ENCODE results near the gene SPDYE18.
"Not testable (repeated sequence)": the region's sequence is repeated elsewhere in the genome, so short reads cannot be mapped to it uniquely, and the experiment has no call there.

SPDYE18 gene, protein sequence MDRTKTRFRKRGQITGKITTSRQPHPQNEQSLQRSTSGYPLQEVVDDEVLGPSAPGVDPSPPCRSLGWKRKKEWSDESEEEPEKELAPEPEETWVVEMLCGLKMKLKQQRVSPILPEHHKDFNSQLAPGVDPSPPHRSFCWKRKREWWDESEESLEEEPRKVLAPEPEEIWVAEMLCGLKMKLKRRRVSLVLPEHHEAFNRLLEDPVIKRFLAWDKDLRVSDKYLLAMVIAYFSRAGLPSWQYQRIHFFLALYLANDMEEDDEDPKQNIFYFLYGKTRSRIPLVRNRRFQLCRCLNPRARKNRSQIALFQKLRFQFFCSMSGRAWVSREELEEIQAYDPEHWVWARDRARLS

DNA sequence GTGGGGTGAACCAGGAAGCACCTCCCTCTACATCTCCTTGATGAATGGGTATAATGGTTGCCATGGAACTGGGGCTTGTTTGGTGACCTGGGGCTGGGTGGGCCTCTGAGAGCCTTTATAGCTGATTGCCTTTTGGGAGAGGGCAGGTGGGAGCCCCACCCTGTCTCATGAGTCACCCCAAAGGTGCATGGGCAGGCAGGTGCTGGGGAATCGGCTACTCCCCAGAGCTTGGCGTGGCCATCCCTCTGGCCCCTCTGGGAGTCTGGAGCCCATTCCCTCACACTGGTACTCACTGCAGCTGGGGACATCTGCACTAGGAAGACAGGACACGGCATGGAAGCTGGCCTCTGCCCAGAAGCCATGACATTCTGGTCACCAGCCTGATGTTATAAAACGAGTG is at the start of gene SPDYE18:
Gene SPDYE18, minus strand, starts transcription at position 2 of the 400 bp plus-strand sequence. CDS start 2,046 bp downstream, outside the sequence.
- FAIRE-seq: not testable (repeated sequence)

DNA sequence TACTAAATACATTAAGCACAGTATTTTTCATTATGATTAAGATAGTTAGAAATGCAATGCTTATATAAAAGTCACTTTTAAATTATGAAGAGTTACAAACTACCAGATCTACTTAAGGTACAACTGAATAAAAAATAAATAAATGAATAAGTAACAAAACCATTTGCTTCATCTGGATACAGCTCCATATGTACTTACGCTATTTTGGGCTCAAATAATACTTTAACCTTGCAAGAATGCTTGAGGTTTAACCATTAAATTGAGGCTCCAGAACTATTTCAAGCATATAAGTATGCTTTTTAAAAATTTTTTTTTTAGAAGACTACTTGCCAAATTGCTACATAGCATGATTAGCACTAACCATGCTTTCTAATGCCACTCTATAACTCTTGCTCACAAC is 46.0 kb upstream of the SPDYE18 start:
- not testable (repeated sequence) for FAIRE-seq

DNA sequence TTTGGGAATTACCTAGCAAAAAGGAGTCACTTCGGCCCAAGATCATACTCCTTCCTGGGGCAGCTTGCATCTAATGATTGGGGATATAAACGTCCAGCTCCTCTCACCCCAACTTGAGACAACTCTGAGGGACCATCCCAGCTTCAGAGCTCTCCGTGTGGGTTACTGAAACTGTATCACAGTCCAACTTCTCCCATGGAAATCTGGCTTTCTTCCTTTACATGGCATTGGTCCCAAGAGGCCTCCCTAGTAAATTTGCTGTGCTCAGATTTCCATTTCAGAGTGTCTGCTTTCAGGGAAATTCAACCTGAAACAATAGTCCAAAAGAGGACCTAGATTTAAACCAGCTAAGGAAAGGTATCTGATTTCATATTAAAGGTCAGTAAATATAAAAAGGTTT is 45.3 kb upstream of the SPDYE18 start:
- not testable (repeated sequence) for FAIRE-seq

DNA sequence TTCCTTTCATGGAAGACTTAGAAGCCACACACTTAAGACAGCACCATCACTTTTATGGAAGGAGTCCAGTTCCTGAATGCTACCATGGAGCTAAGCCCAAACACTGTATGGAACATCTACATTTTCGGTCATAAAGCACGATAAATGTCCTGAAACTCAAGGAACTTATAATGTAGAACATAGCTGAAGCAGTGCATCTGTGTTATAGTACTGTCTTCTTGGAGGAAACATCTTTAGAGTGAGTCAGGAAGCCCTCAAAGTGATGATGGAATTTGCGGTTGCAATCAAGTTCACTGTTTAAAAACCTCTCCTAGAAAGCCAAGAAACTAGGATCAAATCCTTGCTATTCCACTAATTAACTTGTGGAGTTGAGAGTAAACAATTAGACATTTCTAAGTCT is 43.5 kb upstream of the SPDYE18 start:
- not testable (repeated sequence) for FAIRE-seq

DNA sequence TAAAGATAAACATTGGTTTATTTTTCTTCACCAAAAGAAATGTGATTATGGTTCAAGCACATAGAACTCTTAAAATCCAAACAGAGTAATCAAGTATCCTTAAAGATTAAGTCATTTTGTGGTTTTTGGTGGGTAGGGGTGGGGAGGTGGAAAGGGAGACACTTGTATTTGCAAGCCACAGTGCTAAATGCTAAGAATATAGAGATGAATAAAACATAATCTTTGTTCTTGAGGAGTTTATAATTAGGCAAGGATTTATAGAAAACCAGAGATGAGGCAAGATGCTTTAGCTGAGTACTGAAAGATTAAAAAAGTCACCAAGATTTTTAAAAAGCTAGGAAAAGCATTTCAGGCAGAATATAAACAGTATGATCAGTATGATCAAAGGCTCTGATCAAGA is 40.3 kb upstream of the SPDYE18 start:
- not testable (repeated sequence) for FAIRE-seq

DNA sequence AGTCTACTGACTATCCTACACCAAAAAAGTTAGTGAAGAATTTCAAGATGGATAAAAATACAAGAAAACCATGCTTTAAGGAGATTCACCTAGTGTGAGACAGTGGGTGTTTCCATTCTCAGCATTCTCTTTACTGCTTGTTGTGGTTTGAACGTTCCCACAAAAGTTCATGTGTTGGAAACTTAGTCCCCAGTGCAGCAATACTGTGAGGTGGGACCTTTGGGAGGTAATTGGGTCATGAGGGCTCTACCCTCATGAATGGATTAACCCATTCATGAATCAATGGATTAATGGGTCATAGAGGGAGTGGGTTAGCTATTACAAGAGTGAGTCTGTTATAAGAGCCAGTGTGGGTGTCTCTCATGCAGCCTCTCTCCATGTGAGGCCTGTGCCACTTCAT is 38.8 kb upstream of the SPDYE18 start:
- not testable (repeated sequence) for FAIRE-seq

DNA sequence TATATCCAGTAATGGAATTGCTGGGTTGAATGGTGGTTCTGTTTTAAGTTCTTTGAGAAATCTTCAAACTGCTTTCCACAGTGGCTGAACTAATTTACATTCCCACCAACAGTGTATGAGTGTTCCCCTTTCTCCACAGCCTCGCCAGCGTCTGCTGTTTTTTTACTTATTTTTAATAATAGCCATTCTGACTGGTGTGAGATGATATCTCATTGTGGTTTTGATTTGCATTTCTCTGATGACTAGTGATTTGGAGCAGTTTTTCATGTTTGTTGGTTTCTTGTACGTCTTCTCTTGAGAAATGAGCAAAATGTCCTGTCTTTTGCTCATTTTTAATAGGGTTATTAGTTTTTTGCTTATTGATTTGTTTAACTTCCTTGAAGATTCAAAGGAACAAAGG is 38.1 kb upstream of the SPDYE18 start:
- not testable (repeated sequence) for FAIRE-seq

DNA sequence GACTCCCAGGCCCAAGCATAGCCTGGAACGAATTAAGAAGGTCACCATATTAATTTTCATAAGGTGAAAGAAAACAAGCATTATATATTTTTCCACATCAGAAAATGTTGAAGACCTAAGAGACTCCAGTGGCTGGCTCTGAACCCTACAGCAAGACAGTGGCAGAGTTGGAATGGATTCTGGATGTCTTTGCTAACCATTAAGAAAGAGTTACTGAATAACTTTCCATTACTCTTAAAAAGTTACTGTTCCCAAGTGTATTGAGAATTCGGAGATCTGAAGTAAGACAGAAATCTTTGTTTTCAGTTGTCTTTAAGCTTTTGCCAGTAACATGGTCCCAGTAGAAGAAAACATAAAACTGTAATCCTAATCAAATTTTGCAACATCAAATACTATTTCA is 29.9 kb upstream of the SPDYE18 start:
- FAIRE-seq: not testable (repeated sequence)

DNA sequence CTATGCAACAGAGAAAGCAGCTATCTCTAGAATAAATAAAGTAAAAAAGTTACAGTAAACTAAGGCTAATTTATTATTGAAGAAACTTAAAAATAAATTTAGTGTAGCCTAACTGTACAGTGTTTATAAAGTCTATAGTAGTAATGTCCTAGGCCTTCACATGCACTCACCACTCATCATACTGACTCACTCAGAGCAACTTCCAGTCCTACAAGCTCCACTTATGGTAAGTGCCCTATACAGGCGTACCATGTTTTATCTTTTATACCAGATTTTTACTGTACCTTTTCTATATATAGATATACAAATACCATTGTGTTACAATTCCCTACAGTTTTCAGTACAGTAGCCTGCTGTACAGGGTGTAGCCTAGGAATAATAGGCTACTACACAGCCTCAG is 19.8 kb upstream of the SPDYE18 start:
- FAIRE-seq: not testable (repeated sequence)

DNA sequence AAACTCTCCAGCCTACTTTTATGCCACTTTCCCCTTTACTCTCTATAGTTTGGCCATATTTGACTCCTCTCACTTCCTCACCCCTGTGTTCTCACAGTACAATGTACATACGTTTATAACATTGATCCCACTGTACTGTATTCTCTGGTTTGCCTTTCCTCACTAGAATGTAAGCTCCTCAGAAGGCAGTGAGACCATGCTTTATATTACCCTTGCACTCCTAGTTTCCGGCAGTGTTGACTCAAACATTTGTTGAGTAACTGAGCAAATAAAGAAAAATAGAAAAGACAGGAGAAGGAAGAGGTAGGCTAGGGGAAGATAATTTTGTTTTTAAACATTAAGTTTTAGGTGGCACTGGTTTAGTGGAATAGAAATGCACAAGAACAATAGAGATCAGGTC is 17.9 kb upstream of the SPDYE18 start:
- FAIRE-seq: not testable (repeated sequence)

DNA sequence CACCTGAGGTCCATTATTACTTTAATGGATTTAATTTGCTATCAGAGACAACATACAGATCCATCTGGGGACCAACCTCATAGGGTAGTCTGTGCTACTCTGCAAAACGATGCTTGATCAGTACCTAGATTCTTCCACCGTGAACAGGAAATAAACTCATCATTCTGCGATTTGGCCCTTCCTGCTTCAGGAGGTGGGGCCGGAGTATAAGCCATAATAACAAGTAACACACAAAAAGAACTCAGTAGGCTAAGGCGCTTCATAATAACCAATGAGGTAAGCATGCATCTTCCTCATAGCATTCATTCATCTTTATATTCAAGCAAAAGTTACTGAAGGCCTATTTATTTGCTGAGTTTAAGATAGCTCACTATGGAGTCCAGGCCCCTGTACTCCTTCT is 17.3 kb upstream of the SPDYE18 start:
- not testable (repeated sequence) for FAIRE-seq

DNA sequence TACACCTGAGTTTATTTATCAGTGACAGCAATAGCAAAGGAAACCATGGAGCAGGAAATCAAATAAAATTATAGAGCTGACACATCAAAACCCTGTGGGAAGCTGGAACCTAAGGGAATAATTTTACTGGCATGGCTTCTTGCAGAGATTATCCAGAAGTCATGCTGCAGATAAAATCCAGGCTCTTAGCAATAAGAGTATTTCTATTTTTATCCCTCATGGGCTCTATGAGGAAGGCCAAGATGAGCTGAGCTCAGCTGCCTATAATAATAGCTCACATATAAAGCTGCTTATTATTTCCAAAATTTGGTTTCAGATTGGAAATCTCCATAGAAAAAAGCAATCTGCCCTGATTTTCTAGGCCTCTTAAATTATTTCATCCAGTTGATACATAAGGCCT is 16.8 kb upstream of the SPDYE18 start:
- not testable (repeated sequence) for FAIRE-seq

DNA sequence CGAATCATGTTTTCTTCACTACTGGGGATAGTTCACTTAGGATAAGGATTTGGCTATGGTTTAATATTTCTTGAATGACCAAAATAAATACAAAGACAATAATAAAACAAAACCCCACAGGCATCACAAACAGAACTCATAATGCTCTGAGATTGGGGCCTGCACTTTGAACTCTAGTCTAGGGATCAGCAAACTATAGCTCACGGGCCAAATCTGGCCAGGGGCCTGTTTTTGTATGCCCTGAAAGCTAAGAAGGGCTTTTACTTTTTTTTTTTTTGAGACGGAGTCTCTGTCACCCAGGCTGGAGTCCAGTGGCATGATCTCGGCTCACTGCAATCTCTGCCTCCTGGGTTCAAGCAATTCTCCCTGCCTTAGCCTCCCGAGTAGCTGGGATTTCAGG is 14.7 kb upstream of the SPDYE18 start:
- FAIRE-seq: not testable (repeated sequence)

DNA sequence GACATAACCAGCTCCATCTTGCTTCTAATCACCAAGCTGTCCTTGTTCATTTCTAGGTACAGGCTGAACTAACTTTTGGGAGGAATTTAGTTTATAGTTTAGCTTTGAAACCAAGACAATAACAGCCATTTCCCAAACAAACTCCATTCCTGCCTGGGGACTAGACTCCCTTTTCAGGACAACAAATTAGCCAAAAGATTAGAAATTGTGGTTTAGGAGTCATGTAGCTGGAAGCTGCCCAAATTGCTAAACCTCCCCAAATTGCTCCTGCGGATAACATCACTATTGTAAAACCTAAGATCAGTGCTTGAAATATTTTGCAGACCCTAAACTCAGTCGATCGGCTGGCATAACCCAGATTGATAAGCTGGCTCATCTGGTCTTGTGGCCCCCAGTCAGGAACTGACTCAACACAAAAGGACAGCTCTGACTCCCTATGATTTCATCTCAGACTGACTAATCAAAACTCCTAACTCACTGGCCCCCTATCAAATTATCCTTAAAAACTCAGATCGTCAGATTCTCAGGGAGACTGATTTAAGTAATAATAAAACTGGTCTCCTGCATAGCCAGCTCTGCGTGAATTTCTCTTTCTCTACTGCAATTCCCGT is 12.5 kb upstream of the SPDYE18 start:
- not testable (repeated sequence) for FAIRE-seq

DNA sequence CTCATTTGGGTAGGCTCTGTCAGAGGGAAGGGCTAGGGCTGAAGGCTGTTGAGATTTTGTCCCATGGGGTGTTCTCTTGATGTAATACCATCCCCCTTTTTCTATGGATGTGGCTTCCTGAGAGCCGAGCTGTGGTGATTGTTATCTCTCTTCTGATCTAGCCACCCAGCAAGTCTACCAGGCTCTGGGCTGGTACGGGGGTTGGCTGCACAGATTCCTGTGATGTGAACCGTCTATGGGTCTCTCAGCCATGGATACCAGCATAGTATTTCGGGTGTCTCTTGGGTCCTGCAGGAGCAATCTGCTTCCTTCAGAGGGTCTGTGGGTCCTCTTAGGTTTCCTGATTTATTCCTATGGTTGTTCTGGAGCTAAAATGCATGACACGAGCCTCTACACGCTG is 8.8 kb upstream of the SPDYE18 start:
- FAIRE-seq: not testable (repeated sequence)

DNA sequence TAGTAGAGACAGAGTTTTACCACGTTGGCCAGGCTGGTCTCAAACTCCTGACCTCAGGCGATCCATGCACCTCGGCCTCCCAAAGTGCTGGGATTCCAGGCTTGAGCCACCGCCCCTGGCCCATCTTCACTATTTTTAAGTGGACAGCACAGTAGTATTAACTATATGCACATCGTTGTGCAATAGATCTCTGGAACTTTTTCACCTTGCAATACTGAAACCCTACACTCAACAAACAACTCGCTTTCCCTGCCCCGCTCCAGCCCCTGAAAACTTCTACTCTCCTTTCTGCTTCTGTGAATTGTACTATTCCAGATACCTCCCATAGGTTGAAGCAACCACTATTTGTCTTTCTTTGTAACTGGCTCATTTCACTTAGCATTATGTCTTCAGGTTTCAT is 3.5 kb upstream of the SPDYE18 start:
- FAIRE-seq: not testable (repeated sequence)

DNA sequence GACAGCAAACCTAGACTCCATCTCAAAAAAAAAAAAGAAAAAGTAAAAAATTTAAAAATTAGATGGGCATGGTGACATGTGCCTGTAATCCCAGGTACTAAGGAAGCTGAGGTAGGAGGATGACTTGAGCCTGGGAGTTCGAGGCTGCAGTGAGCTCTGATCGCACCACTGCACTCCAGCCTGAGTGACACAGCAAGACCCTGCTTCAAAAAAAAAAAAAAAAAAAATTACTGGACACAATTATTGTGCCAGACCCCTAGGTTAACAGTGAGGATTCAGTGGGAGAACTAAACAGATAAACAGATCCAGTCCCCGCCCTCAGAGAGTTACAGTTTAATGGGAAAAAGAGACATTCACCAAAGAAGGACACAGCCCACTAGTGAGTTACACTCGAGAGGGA is 1.4 kb upstream of the SPDYE18 start:
- not testable (repeated sequence) for FAIRE-seq

DNA sequence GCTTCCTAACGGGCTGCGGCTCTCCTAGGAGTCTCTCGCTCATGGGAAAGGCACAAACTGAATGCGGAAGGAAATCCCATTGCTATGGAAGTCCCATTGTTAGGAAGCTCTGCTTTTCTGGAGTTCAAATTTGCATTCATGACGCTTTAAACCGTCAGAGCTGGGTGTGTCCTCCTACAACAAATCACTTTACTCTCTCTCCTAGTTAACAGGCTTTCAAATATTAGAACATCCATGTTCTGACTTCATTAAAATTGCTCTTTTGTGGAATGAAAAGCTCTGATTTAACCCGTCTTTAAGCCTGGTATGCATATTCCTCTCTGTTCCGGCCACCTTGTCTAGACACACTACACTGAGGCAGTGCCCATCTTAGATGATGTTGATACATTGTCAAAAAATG is 30.1 kb downstream of the SPDYE18 start, which contains the start of gene SPDYE17:
Gene SPDYE17, minus strand, starts transcription at position 101 of the 400 bp plus-strand sequence. CDS start 1,791 bp downstream, outside the sequence.
- FAIRE-seq: not testable (repeated sequence)

DNA sequence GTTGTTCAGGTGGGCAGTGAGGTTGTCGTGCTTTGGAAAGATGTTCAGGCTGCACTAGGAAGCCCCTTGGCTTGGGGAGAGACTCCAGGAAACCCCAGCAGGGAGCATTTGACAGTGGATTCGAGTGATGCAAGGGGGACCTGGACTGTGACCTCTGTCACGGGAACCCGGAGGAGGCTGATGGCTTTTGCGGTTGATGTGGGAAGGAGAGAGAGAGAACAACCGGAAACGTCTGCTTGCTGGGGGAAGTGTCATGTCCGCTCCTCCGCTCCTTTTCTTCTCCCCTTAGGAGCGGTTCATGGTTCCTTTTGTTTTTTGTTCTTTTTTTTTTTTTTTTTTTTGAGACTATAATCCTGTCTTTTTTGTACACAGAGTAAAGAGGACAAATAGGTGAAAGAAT is 36.0 kb downstream of the SPDYE18 start:
- not testable (repeated sequence) for FAIRE-seq

DNA sequence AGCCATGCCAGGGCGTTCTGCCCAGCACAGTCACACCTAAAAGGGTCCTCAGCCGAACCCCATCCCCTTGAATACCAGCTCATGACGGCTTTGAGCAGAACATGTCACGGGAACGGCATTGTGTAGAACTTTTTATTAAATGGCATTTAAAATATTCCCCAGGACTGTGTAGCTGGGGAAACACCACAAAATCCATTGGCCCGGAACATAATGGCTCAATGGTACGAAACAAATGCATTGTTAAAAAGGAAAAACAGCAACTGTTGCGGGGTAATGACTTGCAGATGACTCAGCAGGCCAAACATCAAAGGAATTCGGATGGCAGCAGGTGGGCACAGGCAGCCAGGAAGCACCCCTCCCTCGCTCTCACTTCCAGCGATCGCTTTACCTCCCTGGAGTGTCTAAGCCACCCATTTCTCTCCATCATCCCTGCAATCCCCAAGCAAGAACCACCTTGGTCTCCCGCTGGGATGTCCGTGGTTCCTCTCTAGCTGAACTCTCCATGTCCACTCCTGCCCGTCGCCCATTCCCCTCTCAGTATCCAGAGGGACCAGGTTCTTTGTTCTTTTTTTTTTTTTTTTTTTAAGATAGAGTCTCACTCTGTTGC is 52.2 kb downstream of the SPDYE18 start:
- peak; percentile 65 for FAIRE-seq

DNA sequence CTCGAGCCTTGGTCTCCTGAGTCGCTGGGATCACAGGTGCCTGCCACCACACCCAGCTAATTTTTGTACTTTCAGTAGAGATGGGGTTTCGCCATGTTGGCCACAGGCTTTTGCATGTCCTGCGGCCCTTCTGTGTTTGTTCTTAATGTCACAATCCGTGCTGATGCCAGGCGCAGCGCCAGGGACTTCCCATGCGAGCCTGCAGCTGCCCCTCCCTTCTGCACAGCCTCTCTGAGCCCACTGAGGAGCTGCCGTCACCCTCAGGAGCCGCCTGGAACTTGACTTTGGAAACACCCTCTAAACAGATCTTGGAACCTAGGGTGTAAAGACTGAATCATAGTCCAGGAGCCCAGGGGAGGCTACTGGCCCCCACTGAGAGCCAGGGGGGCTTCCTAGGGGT is 54.4 kb downstream of the SPDYE18 start:
- not testable (repeated sequence) for FAIRE-seq

DNA sequence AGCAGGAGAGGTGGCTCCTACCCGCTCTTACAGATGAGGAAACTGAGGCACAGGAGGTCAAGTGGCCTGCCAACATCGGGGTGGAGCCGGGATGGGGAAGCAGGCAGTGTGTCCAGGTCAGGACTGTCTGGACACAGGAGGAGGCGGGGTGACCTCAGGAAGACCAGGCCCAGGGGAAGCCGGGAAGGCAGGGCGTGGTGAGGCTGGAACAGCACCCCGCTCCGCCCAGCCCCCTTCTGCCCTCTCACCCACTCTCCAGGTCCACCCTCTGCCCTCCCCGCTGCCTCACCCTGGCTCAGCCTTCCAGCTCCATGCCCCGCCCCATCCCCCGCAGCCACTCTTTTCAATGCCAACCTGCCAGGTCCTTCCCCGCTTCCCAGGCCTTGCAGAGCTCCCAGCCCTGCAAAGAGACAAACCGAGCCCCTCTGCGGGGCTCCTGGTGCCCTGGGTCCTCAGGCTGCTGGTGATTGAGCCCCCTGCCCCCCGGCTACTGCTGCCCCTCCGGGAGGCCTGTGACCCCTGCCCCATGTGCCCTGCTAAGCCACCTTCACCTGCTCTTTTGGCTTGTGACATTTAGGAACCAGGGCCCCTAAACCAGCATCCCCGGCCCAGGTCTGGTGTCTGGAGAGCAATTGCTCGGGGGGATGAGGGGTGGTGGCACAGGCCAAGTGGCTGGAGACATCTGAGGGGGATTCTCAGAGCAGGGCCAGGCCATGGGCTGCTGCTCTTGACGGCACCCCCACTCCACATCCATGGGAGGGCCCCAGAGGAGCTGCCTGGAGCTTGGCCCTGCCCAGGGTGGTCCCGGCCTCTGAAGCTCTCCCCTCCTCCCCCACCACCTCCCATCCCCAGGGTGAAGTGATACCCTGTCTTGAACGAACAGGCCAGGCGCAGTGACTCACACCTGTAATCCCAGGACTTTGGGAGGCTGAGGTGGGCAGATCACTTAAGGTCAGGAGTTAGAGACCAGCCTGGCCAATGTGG is 55.9 kb downstream of the SPDYE18 start:
- not testable (repeated sequence) for FAIRE-seq
